Measurements from ENCODE around the gene STAT5B. TPM values are rescaled to one million over a fixed set of nuclear protein-coding genes. Genes with fewer than 3 reads are reported as not detected.

The STAT5B gene
- total and polyA plus RNA-seq, 2 of the 13 experiments (the other 11 are each of a cell fraction or from before 2014, with no cell fraction given) = 21.0 to 42.8 TPM

- 0 out of 2 replicates have a peak, but pooled peaks have one; percentile 15 for TF ChIP-seq ZNF280B (CRISPR knock-in tag; IDR thresholded peaks at IDR 0.05; ENCODE audit: borderline replicate concordance)
- 0 out of 2 replicates have a peak, but pooled peaks have one; percentile 30 for TF ChIP-seq MXD3 (CRISPR knock-in tag; IDR thresholded peaks at IDR 0.05)
- TF ChIP-seq TMF1 (CRISPR knock-in tag; IDR thresholded peaks at IDR 0.05; ENCODE audit: low read depth) = 0 out of 2 replicates have a peak, but pooled peaks have one; percentile 49
- TF ChIP-seq MNT (IDR thresholded peaks at IDR 0.05) = peak; percentile 66
- TF ChIP-seq FOXK1 (CRISPR knock-in tag; IDR thresholded peaks at IDR 0.05; ENCODE audit: borderline replicate concordance, low read depth) = no peak
- TF ChIP-seq SP1 (IDR thresholded peaks at IDR 0.05) = no peak
- peak; percentile 73 for TF ChIP-seq SP1 (CRISPR knock-in tag; IDR thresholded peaks at IDR 0.05)
- TF ChIP-seq ZFP82 (CRISPR knock-in tag; IDR thresholded peaks at IDR 0.05; ENCODE audit: borderline replicate concordance) = no peak
- TF ChIP-seq CTCF (CRISPR knock-in tag; IDR thresholded peaks at IDR 0.05) = peak; percentile 63
- no peak for TF ChIP-seq ZBTB20 (CRISPR knock-in tag; IDR thresholded peaks at IDR 0.05; ENCODE audit: borderline replicate concordance, low read depth)
- TF ChIP-seq ZNF652 (CRISPR knock-in tag; IDR thresholded peaks at IDR 0.05; ENCODE audit: borderline replicate concordance, low read depth) = peak; percentile 96
- peak; percentile 43; the same call in 1 of the 2 replicates for TF ChIP-seq ZNF580 (CRISPR knock-in tag; IDR thresholded peaks at IDR 0.05; ENCODE audit: borderline replicate concordance, low read depth)
- TF ChIP-seq ZNF224 (CRISPR knock-in tag; IDR thresholded peaks at IDR 0.05) = no peak
- TF ChIP-seq ZNF33A (CRISPR knock-in tag; IDR thresholded peaks at IDR 0.05; ENCODE audit: borderline replicate concordance) = no peak
- TF ChIP-seq REPIN1 (CRISPR knock-in tag; IDR thresholded peaks at IDR 0.05; ENCODE audit: borderline replicate concordance, low read depth) = peak; percentile 70; the same call in 1 of the 2 replicates
- 0 out of 2 replicates have a peak, but pooled peaks have one; percentile 38 for TF ChIP-seq SPEN (CRISPR knock-in tag; IDR thresholded peaks at IDR 0.05; ENCODE audit: low read depth)
- TF ChIP-seq ZMYM2 (CRISPR knock-in tag; IDR thresholded peaks at IDR 0.05) = peak; percentile 59; the same call in 1 of the 2 replicates
- peak; percentile 62; the same call in 1 of the 2 replicates for TF ChIP-seq ZNF552 (CRISPR knock-in tag; IDR thresholded peaks at IDR 0.05; ENCODE audit: borderline replicate concordance)
- peak; percentile 88; the same call in 1 of the 2 replicates for TF ChIP-seq EHMT2 (IDR thresholded peaks at IDR 0.05; ENCODE audit: borderline replicate concordance, low read depth, low read length)
- peak; percentile 60; the same call in 1 of the 2 replicates for TF ChIP-seq NRL (CRISPR knock-in tag; IDR thresholded peaks at IDR 0.05; ENCODE audit: borderline replicate concordance)
- TF ChIP-seq ZNF883 (CRISPR knock-in tag; IDR thresholded peaks at IDR 0.05; ENCODE audit: not compliant biosample characterization) = peak; percentile 35
- TF ChIP-seq NR2F1 (CRISPR knock-in tag; IDR thresholded peaks at IDR 0.05) = no peak
These were observed 95.0 kb downstream of the STAT5B start, which contains the start of gene KCNH4 (continued) for GRCh38 chr17:42180922-42181850.
